Endothelial cell of umbilical vein (primary cell): ENCODE results near the gene AQP12B. TPM values are rescaled to one million over a fixed set of nuclear protein-coding genes. Genes with fewer than 3 reads are reported as not detected.

Source experiments
- BruUV-seq: library from RNA; stranded (reverse); fragments of 400-500 nt; replicated peaks from 2 replicates; lab custom pipeline; 2021; lab: Mats Ljungman, UMichigan
- CTCF ChIA-PET: fragments of 300-600, 350-600 bp; sonication (Branson Sonifier 250); formaldehyde crosslinking; loops from one replicate; lab custom pipeline; 2021; ENCODE audit warnings: antibody characterized with exemption, inconsistent platforms; lab: Charles Lee
- POLR2A ChIA-PET: fragments of 300-600, 350-600 bp; sonication (Branson Sonifier 250); formaldehyde crosslinking; loops from one replicate; lab custom pipeline; 2021; ENCODE audit warnings: antibody characterized with exemption, inconsistent platforms; lab: Charles Lee
- DNase-seq: peaks from one replicate; pipeline ENCODE4 v3.0.0-alpha.2; 2011; ENCODE audit warnings: low read depth, low spot score
- FAIRE-seq: peaks from 2 replicates; lab custom pipeline; 2011; peaks lifted over from hg19 to GRCh38; lab: Jason Lieb, UNC
- H2AFZ ChIP-seq: 2 replicates; pipeline ENCODE4 v1.6.0; 2012; ENCODE audit warnings: low read depth, low read length, control low read depth, inconsistent platforms
- H3K27ac ChIP-seq: 2 replicates; pipeline ENCODE4 v1.5.1; 2011; ENCODE audit warnings: low read depth, mild to moderate bottlenecking, control low read depth, low read length, moderate library complexity; ENCODE audit not compliant: insufficient read depth
- H3K27me3 ChIP-seq, 2 experiments: 2 replicates each; pipeline versions ENCODE4 v1.6.0 to v1.6.1; 2011; ENCODE audit warnings: low read length in 2 of 2, mixed read lengths in 1 of 2; ENCODE audit not compliant: control insufficient read depth in 2 of 2, insufficient read depth in 2 of 2
- H3K36me3 ChIP-seq, 2 experiments: 2 replicates in 1 of 2; 3 replicates in 1 of 2; pipeline ENCODE4 v1.5.1; 2011; ENCODE audit warnings: low read length in 2 of 2, mild to moderate bottlenecking in 1 of 2, moderate library complexity in 1 of 2; ENCODE audit not compliant: control insufficient read depth in 2 of 2, insufficient read depth in 2 of 2; ENCODE audit errors: extremely low read depth in 1 of 2
- H3K4me1 ChIP-seq: 3 replicates; pipeline ENCODE4 v1.5.1; 2011; ENCODE audit warnings: mild to moderate bottlenecking, low read length; ENCODE audit not compliant: control insufficient read depth, insufficient read depth; ENCODE audit errors: extremely low read depth
- H3K4me2 ChIP-seq: 2 replicates; pipeline ENCODE4 v1.6.1; 2011; ENCODE audit warnings: low read length, control low read depth, mixed read lengths; ENCODE audit not compliant: insufficient read depth
- H3K4me3 ChIP-seq, 3 experiments: fragments of 200-600 bp in 1 of 3; sonication (generic), shearing (Covaris generic) in 1 of 3; replicated peaks in 1 of 3; 2 replicates each; pipeline ENCODE4 v1.5.1; 2011 to 2016; ENCODE audit warnings: control low read depth in 3 of 3, low read length in 3 of 3, mild to moderate bottlenecking in 2 of 3, inconsistent platforms in 1 of 3, low read depth in 1 of 3, moderate library complexity in 1 of 3; ENCODE audit not compliant: insufficient read depth in 1 of 3
- H3K79me2 ChIP-seq: 2 replicates; pipeline ENCODE4 v1.6.0; 2012; ENCODE audit warnings: low read length, inconsistent platforms; ENCODE audit not compliant: control insufficient read depth, insufficient read depth
- H3K9ac ChIP-seq: replicated peaks from 2 replicates; pipeline ENCODE3; 2011; ENCODE audit warnings: low read length, control low read depth; ENCODE audit not compliant: insufficient read depth; ENCODE audit errors: extremely low read depth
- H3K9me1 ChIP-seq: replicated peaks from 3 replicates; pipeline ENCODE4 v1.6.0; 2011; ENCODE audit warnings: mild to moderate bottlenecking, low read length; ENCODE audit not compliant: control insufficient read depth, insufficient read depth; ENCODE audit errors: extremely low read depth
- H3K9me3 ChIP-seq: replicated peaks from 2 replicates; pipeline ENCODE4 v1.5.1; 2012; ENCODE audit warnings: low read length, inconsistent platforms; ENCODE audit not compliant: control insufficient read depth, insufficient read depth
- H4K20me1 ChIP-seq: replicated peaks from 2 replicates; pipeline ENCODE3; 2011; ENCODE audit warnings: mild to moderate bottlenecking, low read length; ENCODE audit not compliant: control insufficient read depth, insufficient read depth; ENCODE audit errors: extremely low read depth
- JUN ChIP-seq: IDR thresholded peaks from 2 replicates; pipeline ENCODE4 v1.6.1; 2011; ENCODE audit warnings: borderline replicate concordance, low read depth; ENCODE audit not compliant: insufficient read length, insufficient read depth
- MAX ChIP-seq: IDR thresholded peaks from 2 replicates; pipeline ENCODE4 v1.6.1; 2011; ENCODE audit not compliant: insufficient read depth, insufficient read length
- MYC ChIP-seq: IDR thresholded peaks from one replicate; pipeline ENCODE4 v1.6.1; 2011; ENCODE audit warnings: mild to moderate bottlenecking, low read depth, low read length
- POLR2A ChIP-seq: IDR thresholded peaks from 2 replicates; pipeline ENCODE4 v1.6.1; 2012; ENCODE audit warnings: low read depth, mild to moderate bottlenecking, control low read depth, low read length
- POLR2AphosphoS5 ChIP-seq: IDR thresholded peaks from 2 replicates; pipeline ENCODE4 v1.6.1; 2012; ENCODE audit warnings: low read depth, mild to moderate bottlenecking, control low read depth, low read length, moderate library complexity; ENCODE audit not compliant: insufficient read depth
- dilution Hi-C: fragments of 300-500 bp; cut with MboI; formaldehyde crosslinking; loops from one replicate; pipeline ENCODE4 v1.15.0; 2019; ENCODE audit warnings: low sequenced_read_pairs; ENCODE audit not compliant: extremely low pct_ligation_motif_present
- intact Hi-C: fragments of 100-400 bp; cut with micrococcal nuclease; formaldehyde crosslinking; loops from one replicate; pipeline ENCODE4 v1.10.0; 2022
- polyA plus RNA-seq, 4 experiments: library from polyadenylated mRNA; depleted of rRNA in 3 of 4; stranded (reverse) in 3 of 4; unstranded in 1 of 4; fragments of >200 nt; gene quantifications; 2 replicates each; pipeline versions ENCODE4 v1.2.1 to v1.2.3, GENCODE V29; 2011 to 2012; ENCODE audit warnings: missing spikeins in 1 of 4
- total RNA-seq: library from RNA; stranded (reverse); gene quantifications from 2 replicates; pipeline ENCODE4 v1.2.3, GENCODE V29; 2021

Gene AQP12B
- total and polyA plus RNA-seq, 2 donors (not counting 3 experiments of a cell fraction or from before 2014, with no cell fraction given) = not detected

DNA sequence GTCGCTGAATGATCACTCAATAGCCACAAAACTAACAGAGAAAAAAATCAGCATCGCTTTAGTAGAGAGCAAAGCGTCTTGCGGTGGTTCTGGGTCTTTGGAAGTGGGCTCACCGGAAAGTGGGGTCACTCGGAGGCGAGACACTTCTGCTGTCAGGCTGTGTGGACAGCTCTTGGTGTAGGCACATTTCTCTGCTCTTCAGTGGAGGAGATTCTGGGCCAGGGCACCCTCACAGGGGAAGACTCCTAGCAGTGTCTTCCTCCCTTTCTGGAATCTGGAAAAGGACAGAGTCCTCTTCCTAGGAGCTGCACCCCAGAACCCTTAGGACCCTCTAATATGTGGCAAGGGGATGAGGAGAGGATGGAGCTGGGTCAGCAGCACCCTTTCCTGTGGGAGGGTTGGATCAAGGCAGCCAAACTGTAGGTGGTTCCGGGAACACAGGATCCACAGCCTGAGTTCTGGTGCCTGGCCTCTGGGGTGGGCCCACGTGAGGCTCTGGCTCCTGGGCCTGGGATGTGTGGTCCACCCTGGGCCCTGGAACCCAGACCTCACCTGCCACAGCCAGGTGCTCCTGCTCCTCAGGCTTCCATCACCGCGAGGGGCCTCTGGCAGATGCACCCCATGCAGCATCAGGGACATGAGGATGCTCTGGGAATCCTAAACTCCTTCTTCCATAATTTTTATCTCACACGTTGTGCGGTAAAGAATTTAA, 32.3 kb downstream of the AQP12B start:
- FAIRE-seq (no peak), DNase-seq (no peak)
- Histone ChIP-seq H3K27ac (no peak overlapping the region), H3K9me1 (no peaks in the 10 kb centered on the region), H4K20me1 (no peaks in the 10 kb centered on the region), H3K9me3 (no peaks in the 10 kb centered on the region), H3K79me2 (no peaks in the 10 kb centered on the region), H2AFZ (no peak overlapping the region), H3K4me2 (no peak overlapping the region), H3K36me3 (no peaks in the 10 kb centered on the region), H3K4me1 (no peaks in the 10 kb centered on the region), H3K9ac (no peak overlapping the region), H3K27me3 (peaks cover 0 to 4% of the 10 kb centered on the region in 2 experiments), H3K4me3 (no peak overlapping the region)
- dilution Hi-C loops = no loop called here
- TF ChIP-seq POLR2AphosphoS5 (no peak), MAX (no peak), JUN (no peak), MYC (no peak)
- POLR2A ChIA-PET = no interaction called here
- CTCF ChIA-PET = no interaction called here
- intact Hi-C loops = no loop called here
- no TSS peak for BruUV-seq

- no peaks in the 10 kb centered on the region for H3K36me3 ChIP-seq
- no peak overlapping the region for H3K4me3 ChIP-seq
- intact Hi-C loops (no loop called here), dilution Hi-C loops (no loop called here)
- H3K27ac ChIP-seq = no peak overlapping the region
- FAIRE-seq (no peak), DNase-seq (no peak)
- TF ChIP-seq POLR2A = no peak
- CTCF ChIA-PET = interaction anchor here (0.6 kb wide), 1 partner anchor 135 kb away, joined by 3 read pairs; no protein-coding TSS in a partner anchor
- H4K20me1 ChIP-seq = no peaks in the 10 kb centered on the region
- no TSS peak for BruUV-seq
- H3K9me3 ChIP-seq = no peaks in the 10 kb centered on the region
- no peaks in the 10 kb centered on the region for H3K9me1 ChIP-seq
- H3K79me2 ChIP-seq = no peaks in the 10 kb centered on the region
- H3K27me3 ChIP-seq = peaks cover 0 to 2% of the 10 kb centered on the region in 2 experiments
- H3K4me2 ChIP-seq = no peak overlapping the region
- POLR2A ChIA-PET = no interaction called here
- H2AFZ ChIP-seq = no peak overlapping the region
- no peaks in the 10 kb centered on the region for H3K4me1 ChIP-seq
- no peak overlapping the region for H3K9ac ChIP-seq
Observed at GRCh38 chr2:240649331-240649730, 33.4 kb downstream of the AQP12B start.
